GM19397 (cell line): ENCODE results near the gene PRKD1.
"Not testable (repeated sequence)": the region's sequence is repeated elsewhere in the genome, so short reads cannot be mapped to it uniquely, and the experiment has no call there.

Experiments used
- ATAC-seq: cut with Tn5 transposase; IDR thresholded peaks from one replicate; pipeline ENCODE4 v1.9.1; 2021; ENCODE audit warnings: mild to moderate bottlenecking, moderate library complexity; ENCODE audit not compliant: unreplicated experiment

PRKD1 gene

GRCh38 chr14:29749327-29749726 is 178.3 kb downstream of the PRKD1 start:
- no peak for ATAC-seq

GRCh38 chr14:29745863-29746262 is 181.8 kb downstream of the PRKD1 start:
- ATAC-seq: no peak

GRCh38 chr14:29743531-29743930 is 184.1 kb downstream of the PRKD1 start:
- no peak for ATAC-seq

GRCh38 chr14:29741909-29742401 is 185.7 kb downstream of the PRKD1 start:
- ATAC-seq: no peak

- ATAC-seq: no peak
These were observed 187.2 kb downstream of the PRKD1 start for GRCh38 chr14:29740491-29740890.

- no peak for ATAC-seq
These were observed 188.7 kb downstream of the PRKD1 start for GRCh38 chr14:29738950-29739349.

GRCh38 chr14:29738056-29738455 is 189.6 kb downstream of the PRKD1 start:
- ATAC-seq: no peak

- ATAC-seq: no peak
These were observed 192.2 kb downstream of the PRKD1 start for GRCh38 chr14:29735459-29735858.

- no peak for ATAC-seq
These were observed 192.9 kb downstream of the PRKD1 start for GRCh38 chr14:29734732-29735131.

- not testable (repeated sequence) for ATAC-seq
These were observed 200.9 kb downstream of the PRKD1 start for GRCh38 chr14:29726560-29727331.

GRCh38 chr14:29724991-29725390 is 202.7 kb downstream of the PRKD1 start:
- no peak for ATAC-seq

- ATAC-seq: no peak
These were observed 204.8 kb downstream of the PRKD1 start for GRCh38 chr14:29722831-29723230.

GRCh38 chr14:29721586-29721985 is 206.1 kb downstream of the PRKD1 start:
- ATAC-seq: no peak

GRCh38 chr14:29717901-29718300 is 209.7 kb downstream of the PRKD1 start:
- ATAC-seq: no peak

- ATAC-seq: no peak
These were observed 211.5 kb downstream of the PRKD1 start for GRCh38 chr14:29716150-29716549.

- no peak for ATAC-seq
These were observed 215.0 kb downstream of the PRKD1 start for GRCh38 chr14:29712601-29713000.

GRCh38 chr14:29710015-29710414 is 217.6 kb downstream of the PRKD1 start:
- no peak for ATAC-seq

- no peak for ATAC-seq
These were observed 218.2 kb downstream of the PRKD1 start for GRCh38 chr14:29709490-29709889.

GRCh38 chr14:29706700-29707099 is 220.9 kb downstream of the PRKD1 start:
- no peak for ATAC-seq

- ATAC-seq: no peak
These were observed 221.8 kb downstream of the PRKD1 start for GRCh38 chr14:29705801-29706200.

GRCh38 chr14:29689597-29689996 is 238.1 kb downstream of the PRKD1 start:
- ATAC-seq: not testable (repeated sequence)

GRCh38 chr14:29687866-29688265 is 239.8 kb downstream of the PRKD1 start:
- no peak for ATAC-seq
